WERI-Rb-1 (cell line): ENCODE data around the gene WWOX.

Source experiments
- DNase-seq: peaks from one replicate; pipeline ENCODE4 v3.0.0-alpha.2; 2020
- H3K27ac ChIP-seq: fragments of 250-450 bp; sonication (Bioruptor Pico); 2 replicates; pipeline ENCODE4 v1.5.1; 2020; ENCODE audit warnings: mild to moderate bottlenecking, moderate library complexity
- H3K27me3 ChIP-seq: fragments of 250-450 bp; sonication (Bioruptor Pico); 2 replicates; pipeline ENCODE4 v1.5.1; 2021; ENCODE audit warnings: mild to moderate bottlenecking, low read depth, moderate library complexity; ENCODE audit not compliant: insufficient read depth, severe bottlenecking
- H3K36me3 ChIP-seq: fragments of 250-450 bp; sonication (Bioruptor Pico); 2 replicates; pipeline ENCODE4 v1.5.1; 2020; ENCODE audit warnings: mild to moderate bottlenecking, moderate library complexity
- H3K4me3 ChIP-seq: 2 replicates; pipeline ENCODE4 v1.5.1; 2011; ENCODE audit warnings: low read depth, mild to moderate bottlenecking, control low read depth, low read length
- H3K9me3 ChIP-seq: fragments of 250-450 bp; sonication (Bioruptor Pico); 2 replicates; pipeline ENCODE4 v1.5.1; 2021; ENCODE audit warnings: mild to moderate bottlenecking, moderate library complexity; ENCODE audit not compliant: severe bottlenecking
- TF ChIP-seq, protein P1 (sequence below): IDR thresholded peaks from 2 replicates; pipeline ENCODE4 v1.5.1; 2011; ENCODE audit warnings: low read depth, mild to moderate bottlenecking, control low read depth, inconsistent platforms, low read length

WWOX gene

DNA sequence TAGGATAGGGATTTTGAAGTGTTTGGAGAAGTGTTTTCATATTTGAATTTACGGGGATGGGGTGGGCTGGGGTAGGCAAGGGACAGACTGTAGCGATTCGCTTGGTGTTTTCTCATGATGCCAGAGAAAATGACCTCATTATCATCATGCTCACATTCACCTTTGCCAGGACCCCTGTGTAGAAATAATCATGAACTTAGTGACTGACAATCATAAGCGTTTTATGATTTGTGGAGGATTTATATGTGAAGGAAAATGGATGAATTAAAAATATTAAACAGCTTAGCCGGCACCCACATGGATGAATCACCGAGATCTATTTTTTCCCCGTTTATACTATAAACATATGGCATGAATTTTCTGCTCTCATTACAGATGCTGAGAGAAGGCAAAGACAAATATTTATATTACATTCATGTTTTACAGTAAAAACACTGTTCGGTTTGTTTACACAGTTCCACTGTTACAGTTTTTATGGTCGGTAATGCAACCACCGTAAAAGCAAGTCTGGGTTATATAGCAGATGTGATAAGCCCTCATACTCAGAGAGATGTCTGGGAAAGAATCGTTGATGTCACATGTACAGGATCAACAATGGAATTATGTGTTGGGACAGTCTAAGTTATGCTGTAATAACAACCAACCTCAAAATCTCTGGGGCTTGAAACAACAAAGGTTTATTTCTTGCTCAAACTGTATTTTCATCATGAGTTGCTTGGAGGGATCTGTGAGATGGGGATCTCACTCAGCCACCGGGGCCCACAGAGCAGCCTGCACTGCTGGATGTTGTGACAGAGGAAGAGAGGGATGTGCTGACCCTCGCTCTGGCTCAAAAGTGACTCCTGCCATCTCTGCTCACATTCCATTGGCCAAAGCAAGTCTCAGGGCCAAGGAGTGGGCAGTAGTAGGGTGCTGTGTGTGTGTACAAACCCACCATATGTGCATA, 85.1 kb downstream of the WWOX start:
- Histone ChIP-seq H3K4me3 (no peak overlapping the region), H3K27ac (no peak overlapping the region), H3K27me3 (no peaks in the 10 kb centered on the region), H3K9me3 (no peaks in the 10 kb centered on the region), H3K36me3 (no peaks in the 10 kb centered on the region)
- TF ChIP-seq, protein P1, sequence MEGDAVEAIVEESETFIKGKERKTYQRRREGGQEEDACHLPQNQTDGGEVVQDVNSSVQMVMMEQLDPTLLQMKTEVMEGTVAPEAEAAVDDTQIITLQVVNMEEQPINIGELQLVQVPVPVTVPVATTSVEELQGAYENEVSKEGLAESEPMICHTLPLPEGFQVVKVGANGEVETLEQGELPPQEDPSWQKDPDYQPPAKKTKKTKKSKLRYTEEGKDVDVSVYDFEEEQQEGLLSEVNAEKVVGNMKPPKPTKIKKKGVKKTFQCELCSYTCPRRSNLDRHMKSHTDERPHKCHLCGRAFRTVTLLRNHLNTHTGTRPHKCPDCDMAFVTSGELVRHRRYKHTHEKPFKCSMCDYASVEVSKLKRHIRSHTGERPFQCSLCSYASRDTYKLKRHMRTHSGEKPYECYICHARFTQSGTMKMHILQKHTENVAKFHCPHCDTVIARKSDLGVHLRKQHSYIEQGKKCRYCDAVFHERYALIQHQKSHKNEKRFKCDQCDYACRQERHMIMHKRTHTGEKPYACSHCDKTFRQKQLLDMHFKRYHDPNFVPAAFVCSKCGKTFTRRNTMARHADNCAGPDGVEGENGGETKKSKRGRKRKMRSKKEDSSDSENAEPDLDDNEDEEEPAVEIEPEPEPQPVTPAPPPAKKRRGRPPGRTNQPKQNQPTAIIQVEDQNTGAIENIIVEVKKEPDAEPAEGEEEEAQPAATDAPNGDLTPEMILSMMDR, result no peak
- DNase-seq, result no peak

DNA sequence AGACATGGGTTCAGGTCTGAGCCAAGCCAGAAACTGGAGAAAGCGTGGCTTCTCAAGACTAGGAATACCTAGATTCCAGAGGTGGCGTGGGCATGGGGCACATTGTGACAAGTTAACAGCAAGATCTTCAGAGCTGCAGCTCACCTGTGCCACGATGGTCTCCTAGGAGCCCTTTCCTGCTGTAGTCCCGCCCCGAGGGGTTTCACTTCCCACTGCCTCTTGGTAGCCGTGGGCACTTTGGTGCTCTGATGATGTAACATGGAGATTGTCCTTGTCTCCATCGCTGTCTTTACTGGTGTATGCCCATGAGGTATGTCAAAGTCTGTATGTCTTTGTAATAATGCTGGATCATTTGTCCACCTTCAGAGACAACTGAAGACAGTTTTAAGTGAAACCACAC, 89.7 kb downstream of the WWOX start:
- no peaks in the 10 kb centered on the region for H3K36me3 ChIP-seq
- no peak for DNase-seq
- no peaks in the 10 kb centered on the region for H3K9me3 ChIP-seq
- H3K27ac ChIP-seq, result no peak overlapping the region
- H3K27me3 ChIP-seq, result no peaks in the 10 kb centered on the region
- TF ChIP-seq, protein P1, result no peak
- no peak overlapping the region for H3K4me3 ChIP-seq

DNA sequence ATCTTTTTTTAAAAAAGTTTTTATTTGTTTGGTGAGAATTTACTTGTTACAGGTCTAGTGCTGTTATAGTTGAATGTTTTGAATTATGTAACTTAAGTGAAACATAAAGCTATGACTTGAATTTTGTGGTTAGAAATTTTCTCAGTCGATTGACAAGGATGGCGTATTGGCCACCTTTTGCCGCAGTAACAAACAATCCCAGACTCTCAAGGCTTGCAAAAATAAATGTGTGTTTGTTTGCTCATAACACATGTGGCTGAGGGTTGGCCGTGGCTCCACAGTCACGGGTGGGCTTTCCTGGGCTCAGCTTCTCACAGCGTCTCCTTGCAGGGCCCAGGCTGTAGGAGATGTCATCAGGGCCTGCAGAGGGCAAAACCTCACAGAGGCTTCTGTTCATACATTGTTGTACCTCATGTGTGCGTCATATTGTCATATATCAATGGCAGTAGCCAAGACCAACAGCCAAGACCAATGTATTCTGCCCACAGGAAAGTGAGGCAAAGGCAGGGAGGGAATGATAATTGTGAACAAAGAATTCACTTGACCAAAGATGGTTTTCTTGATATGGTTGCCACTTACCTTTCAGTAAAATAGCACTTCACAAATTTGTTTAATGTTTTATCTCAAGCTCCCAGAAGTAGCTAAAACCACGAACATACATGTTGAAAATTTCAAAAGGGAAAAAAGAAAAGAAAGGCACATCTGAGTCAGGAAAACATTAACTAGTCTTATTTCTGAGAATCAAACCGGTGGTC, 93.5 kb downstream of the WWOX start:
- TF ChIP-seq, protein P1, result no peak
- Histone ChIP-seq H3K4me3 (no peak overlapping the region), H3K36me3 (no peaks in the 10 kb centered on the region), H3K9me3 (no peaks in the 10 kb centered on the region), H3K27me3 (no peaks in the 10 kb centered on the region), H3K27ac (no peak overlapping the region)
- DNase-seq, result no peak

DNA sequence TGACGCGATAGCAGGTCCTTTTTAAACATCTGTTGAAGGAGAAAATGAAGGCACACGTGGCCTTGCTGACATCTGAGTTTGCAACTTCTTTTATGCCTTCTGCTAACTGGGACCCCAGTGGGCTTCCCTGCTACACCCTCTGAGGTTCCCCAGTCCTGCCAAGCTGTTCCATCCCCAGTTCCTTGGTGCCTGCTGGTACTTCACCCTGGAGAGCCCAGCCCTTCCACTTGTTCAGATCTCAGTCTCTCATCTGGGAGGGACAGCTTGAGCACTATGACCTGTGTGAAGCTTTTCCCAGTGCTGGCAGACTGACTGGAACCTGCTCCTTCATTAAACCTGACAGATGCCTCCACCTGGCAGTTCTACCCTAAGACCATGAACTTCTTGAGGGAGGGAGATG, 95.5 kb downstream of the WWOX start:
- TF ChIP-seq, protein P1, result no peak
- no peaks in the 10 kb centered on the region for H3K9me3 ChIP-seq
- no peak overlapping the region for H3K4me3 ChIP-seq
- H3K27ac ChIP-seq, result no peak overlapping the region
- H3K27me3 ChIP-seq, result no peaks in the 10 kb centered on the region
- H3K36me3 ChIP-seq, result no peaks in the 10 kb centered on the region
- DNase-seq, result no peak

DNA sequence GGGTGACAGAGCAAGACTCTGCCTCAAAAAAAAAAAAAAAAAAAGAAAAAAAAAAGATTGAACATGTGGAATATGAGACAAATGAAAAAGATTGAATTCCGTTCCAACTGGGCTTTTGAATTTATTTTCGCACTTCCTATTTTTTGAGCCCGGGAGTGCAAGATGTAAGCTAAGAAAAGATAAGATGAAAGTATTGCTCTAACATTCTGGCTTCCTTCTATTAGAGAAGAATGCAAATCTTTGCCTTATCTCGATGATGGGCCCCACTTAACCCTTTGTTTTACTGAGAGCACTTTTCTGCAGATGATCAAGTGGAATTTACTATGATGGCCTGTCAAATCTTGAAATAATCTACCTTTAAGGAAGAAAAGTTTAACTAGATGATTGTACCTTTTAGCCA, 96.3 kb downstream of the WWOX start:
- Histone ChIP-seq H3K9me3 (no peaks in the 10 kb centered on the region), H3K27ac (no peak overlapping the region), H3K36me3 (no peaks in the 10 kb centered on the region), H3K4me3 (no peak overlapping the region), H3K27me3 (no peaks in the 10 kb centered on the region)
- TF ChIP-seq, protein P1, result no peak
- no peak for DNase-seq
